GM23338 (cell line): ENCODE results near the gene JAK3. TPM values are rescaled to one million over a fixed set of nuclear protein-coding genes. Genes with fewer than 3 reads are reported as not detected.

Experiments used
- ATAC-seq: fragments of 200-7000 bp; cut with Tn5 transposase; 3 replicates; pipeline ENCODE4 v1.9.1; 2020
- DNase-seq: peaks from one replicate; pipeline ENCODE4 v3.0.0-alpha.2; 2015; ENCODE audit warnings: low spot score
- H2AFZ ChIP-seq: fragments of 200-600 bp; sonication (generic); 2 replicates; pipeline ENCODE4 v1.8.0; 2016; ENCODE audit warnings: antibody characterized with exemption, mild to moderate bottlenecking, moderate library complexity
- H3F3A ChIP-seq: fragments of 200-600 bp; sonication (generic); replicated peaks from 2 replicates; pipeline ENCODE4 v1.8.0; 2017; ENCODE audit warnings: antibody characterized with exemption, mixed run types, low read depth
- H3K27ac ChIP-seq: fragments of 200-600 bp; sonication (generic); 2 replicates; pipeline ENCODE4 v1.6.1; 2016; ENCODE audit warnings: low read depth
- H3K27me3 ChIP-seq: fragments of 200-600 bp; sonication (generic); 2 replicates; pipeline ENCODE4 v1.8.0; 2016; ENCODE audit warnings: mild to moderate bottlenecking, mixed run types, moderate library complexity; ENCODE audit not compliant: insufficient read depth
- H3K36me3 ChIP-seq: fragments of 200-600 bp; sonication (generic); 2 replicates; pipeline ENCODE4 v1.8.0; 2016; ENCODE audit warnings: mild to moderate bottlenecking; ENCODE audit not compliant: insufficient read depth
- H3K4me1 ChIP-seq: fragments of 200-600 bp; sonication (generic); 2 replicates; pipeline ENCODE4 v1.8.0; 2016; ENCODE audit warnings: mild to moderate bottlenecking, moderate library complexity; ENCODE audit not compliant: insufficient read depth
- H3K4me2 ChIP-seq: fragments of 200-600 bp; sonication (generic); 2 replicates; pipeline ENCODE4 v1.7.1; 2017; ENCODE audit warnings: mixed run types
- H3K4me3 ChIP-seq: fragments of 200-600 bp; sonication (generic); 2 replicates; pipeline ENCODE4 v1.6.1; 2016; ENCODE audit warnings: mixed run types
- H3K79me2 ChIP-seq: fragments of 200-600 bp; sonication (generic); replicated peaks from 2 replicates; pipeline ENCODE4 v1.8.0; 2017; ENCODE audit warnings: mild to moderate bottlenecking; ENCODE audit not compliant: insufficient read depth
- H3K9me2 ChIP-seq: fragments of 200-600 bp; sonication (generic); 2 replicates; pipeline ENCODE4 v1.8.0; 2017; ENCODE audit not compliant: insufficient read depth
- H4K20me1 ChIP-seq: fragments of 200-600 bp; sonication (generic); replicated peaks from 2 replicates; pipeline ENCODE4 v1.8.0; 2017; ENCODE audit warnings: mild to moderate bottlenecking; ENCODE audit not compliant: insufficient read depth
- H3K27ac Mint-ChIP-seq: 2 replicates; pipeline ENCODE4 v1.8.0; 2020; ENCODE audit warnings: inconsistent platforms, mild to moderate bottlenecking, moderate library complexity, mixed read lengths
- H3K27me3 Mint-ChIP-seq: 3 replicates; pipeline ENCODE4 v1.8.0; 2022; ENCODE audit warnings: low read depth, mild to moderate bottlenecking, moderate library complexity, mixed read lengths, inconsistent platforms; ENCODE audit not compliant: insufficient read depth, poor library complexity
- H3K36me3 Mint-ChIP-seq: 3 replicates; pipeline ENCODE4 v1.8.0; 2021; ENCODE audit warnings: low read depth, mild to moderate bottlenecking, inconsistent platforms, moderate library complexity, mixed read lengths
- H3K4me1 Mint-ChIP-seq: 3 replicates; pipeline ENCODE4 v1.8.0; 2020; ENCODE audit warnings: mild to moderate bottlenecking, inconsistent platforms, mixed read lengths
- H3K4me3 Mint-ChIP-seq: 3 replicates; pipeline ENCODE4 v1.8.0; 2021; ENCODE audit warnings: moderate library complexity, mild to moderate bottlenecking, inconsistent platforms, mixed read lengths
- H3K9me3 Mint-ChIP-seq: 3 replicates; pipeline ENCODE4 v1.8.0; 2020; ENCODE audit warnings: moderate library complexity, mild to moderate bottlenecking, inconsistent platforms, mixed read lengths
- CREB1 ChIP-seq: fragments of 250-450 bp; sonication (Bioruptor Pico); IDR thresholded peaks from 2 replicates; pipeline ENCODE4 v1.5.0; 2020; ENCODE audit warnings: low read depth, mild to moderate bottlenecking, moderate library complexity
- CTCF ChIP-seq, 2 experiments: fragments of 200-600 bp in 1 of 2; sonication (generic) in 1 of 2; conservative IDR thresholded peaks; 2 replicates each; pipeline versions ENCODE4 v1.5.1 to v1.6.1; 2016 to 2017; ENCODE audit warnings: antibody characterized with exemption in 2 of 2, low read depth in 2 of 2, mild to moderate bottlenecking in 2 of 2, moderate library complexity in 1 of 2
- EZH2 ChIP-seq: fragments of 200-600 bp; sonication (generic); IDR thresholded peaks from one replicate; pipeline ENCODE4 v1.8.0; 2017; ENCODE audit warnings: antibody characterized with exemption, mild to moderate bottlenecking, low read depth; ENCODE audit not compliant: unreplicated experiment
- EZH2phosphoT487 ChIP-seq: fragments of 200-600 bp; sonication (generic); IDR thresholded peaks from one replicate; pipeline ENCODE4 v1.8.1; 2018; ENCODE audit warnings: antibody characterized with exemption; ENCODE audit not compliant: unreplicated experiment
- JUNB ChIP-seq: IDR thresholded peaks from one replicate; pipeline ENCODE4 v1.6.1; 2016; ENCODE audit warnings: antibody characterized with exemption; ENCODE audit not compliant: unreplicated experiment
- ZNF114 ChIP-seq: fragments of 250-450 bp; sonication (Bioruptor Pico); IDR thresholded peaks from 2 replicates; pipeline ENCODE4 v1.5.0; 2020; ENCODE audit warnings: mild to moderate bottlenecking, moderate library complexity
- ZNF331 ChIP-seq: fragments of 250-450 bp; sonication (Bioruptor Pico); IDR thresholded peaks from 2 replicates; pipeline ENCODE4 v1.5.0; 2020; ENCODE audit warnings: low read depth, mild to moderate bottlenecking, moderate library complexity
- ZNF462 ChIP-seq: fragments of 250-450 bp; sonication (Bioruptor Pico); IDR thresholded peaks from 2 replicates; pipeline ENCODE4 v1.5.0; 2020; ENCODE audit warnings: mild to moderate bottlenecking, moderate library complexity
- polyA plus RNA-seq: library from polyadenylated mRNA; unstranded; fragments of >200 nt; fragmentation: Nextera tagmentation; extraction: Ambion mirVana; gene quantifications from 2 replicates; pipeline ENCODE4 v1.2.1, GENCODE V29; 2016
- total RNA-seq: library from RNA; depleted of rRNA; stranded (reverse); fragments of >200 nt; shearing (Covaris generic); gene quantifications from 2 replicates; pipeline ENCODE4 v1.2.3, GENCODE V29; 2014
- TF ChIP-seq, protein P1 (sequence below): IDR thresholded peaks from one replicate; pipeline ENCODE4 v1.6.1; 2018; ENCODE audit warnings: antibody characterized with exemption; ENCODE audit not compliant: unreplicated experiment
- TF ChIP-seq, protein P2 (sequence below): IDR thresholded peaks from 2 replicates; pipeline ENCODE4 v1.6.1; 2016; ENCODE audit warnings: antibody characterized with exemption

The JAK3 gene
- total and polyA plus RNA-seq, 2 experiments from 2014 or later, result 2.9 to 5.4 TPM

DNA sequence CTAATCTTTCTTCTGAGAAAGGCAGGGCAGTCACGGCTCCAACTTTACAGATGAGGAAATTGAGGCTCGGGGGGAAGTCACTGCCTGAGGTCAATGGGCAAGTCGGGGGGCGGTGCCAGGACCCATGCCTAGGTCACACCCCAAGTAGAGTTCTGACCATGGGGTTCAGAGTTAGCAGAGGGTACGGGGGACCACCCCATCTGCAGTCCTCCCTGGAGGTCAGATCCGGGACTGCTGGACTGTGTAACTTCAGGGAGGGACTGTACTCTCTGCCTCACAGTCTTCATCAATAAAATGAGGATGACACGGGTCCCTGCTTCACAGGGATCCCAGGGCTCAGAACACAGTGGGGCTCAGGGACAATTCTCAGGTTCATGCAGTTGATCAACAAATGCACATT, 31.7 kb upstream of the JAK3 start:
- no peaks in the 10 kb centered on the region for H3K4me1 Mint-ChIP-seq
- Histone ChIP-seq H3K4me2 (no peak overlapping the region), H3K4me1 (no peaks in the 10 kb centered on the region), H3K27me3 (no peaks in the 10 kb centered on the region), H2AFZ (no peak overlapping the region), H3K79me2 (no peaks in the 10 kb centered on the region), H3K4me3 (no peak overlapping the region), H3K36me3 (no peaks in the 10 kb centered on the region), H4K20me1 (no peaks in the 10 kb centered on the region), H3F3A (no peaks in the 10 kb centered on the region), H3K9me2 (no peaks in the 10 kb centered on the region), H3K27ac (no peak overlapping the region)
- no peaks in the 10 kb centered on the region for H3K36me3 Mint-ChIP-seq
- no peak overlapping the region for H3K4me3 Mint-ChIP-seq
- ATAC-seq (no peak), DNase-seq (no peak)
- TF ChIP-seq CREB1 (CRISPR knock-in tag), result no peak
- no peaks in the 10 kb centered on the region for H3K9me3 Mint-ChIP-seq
- H3K27ac Mint-ChIP-seq, result no peak overlapping the region
- H3K27me3 Mint-ChIP-seq, result peaks cover 8% of the 10 kb centered on the region

DNA sequence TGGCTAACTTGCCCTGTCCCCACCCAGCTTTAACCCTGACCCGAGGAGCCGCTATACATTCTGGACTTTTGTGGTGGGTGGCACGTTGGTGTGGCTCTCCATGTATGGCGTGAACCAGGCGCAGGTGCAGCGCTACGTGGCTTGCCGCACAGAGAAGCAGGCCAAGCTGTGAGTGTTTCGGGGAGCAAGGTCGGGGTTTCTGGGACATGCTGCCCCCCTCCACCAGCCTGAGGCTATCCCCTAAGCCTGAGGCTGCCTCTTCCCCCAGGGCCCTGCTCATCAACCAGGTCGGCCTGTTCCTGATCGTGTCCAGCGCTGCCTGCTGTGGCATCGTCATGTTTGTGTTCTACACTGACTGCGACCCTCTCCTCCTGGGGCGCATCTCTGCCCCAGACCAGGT, 29.9 kb upstream of the JAK3 start:
- no peak for ATAC-seq
- no peaks in the 10 kb centered on the region for H3K4me1 ChIP-seq
- Mint-ChIP-seq H3K36me3 (no peaks in the 10 kb centered on the region), H3K4me3 (no peak overlapping the region), H3K27ac (no peak overlapping the region), H3K9me3 (no peaks in the 10 kb centered on the region), H3K4me1 (no peaks in the 10 kb centered on the region; the same call in 2 of the 3 replicates), H3K27me3 (peaks cover 14% of the 10 kb centered on the region)
- H3K9me2 ChIP-seq, result no peaks in the 10 kb centered on the region
- no peak overlapping the region for H3K27ac ChIP-seq
- no peak overlapping the region for H2AFZ ChIP-seq
- H3K4me3 ChIP-seq, result no peak overlapping the region
- no peak overlapping the region for H3K4me2 ChIP-seq
- no peaks in the 10 kb centered on the region for H3F3A ChIP-seq
- no peaks in the 10 kb centered on the region for H3K36me3 ChIP-seq
- no peaks in the 10 kb centered on the region for H4K20me1 ChIP-seq
- peaks cover 12% of the 10 kb centered on the region for H3K27me3 ChIP-seq
- H3K79me2 ChIP-seq, result no peaks in the 10 kb centered on the region
- no peak for DNase-seq
- TF ChIP-seq EZH2phosphoT487, result no peak
- no peak for TF ChIP-seq CTCF (conservative IDR thresholded peaks at IDR 0.05; ENCODE audit: low read depth in 2 of 2)
- TF ChIP-seq, protein P1, sequence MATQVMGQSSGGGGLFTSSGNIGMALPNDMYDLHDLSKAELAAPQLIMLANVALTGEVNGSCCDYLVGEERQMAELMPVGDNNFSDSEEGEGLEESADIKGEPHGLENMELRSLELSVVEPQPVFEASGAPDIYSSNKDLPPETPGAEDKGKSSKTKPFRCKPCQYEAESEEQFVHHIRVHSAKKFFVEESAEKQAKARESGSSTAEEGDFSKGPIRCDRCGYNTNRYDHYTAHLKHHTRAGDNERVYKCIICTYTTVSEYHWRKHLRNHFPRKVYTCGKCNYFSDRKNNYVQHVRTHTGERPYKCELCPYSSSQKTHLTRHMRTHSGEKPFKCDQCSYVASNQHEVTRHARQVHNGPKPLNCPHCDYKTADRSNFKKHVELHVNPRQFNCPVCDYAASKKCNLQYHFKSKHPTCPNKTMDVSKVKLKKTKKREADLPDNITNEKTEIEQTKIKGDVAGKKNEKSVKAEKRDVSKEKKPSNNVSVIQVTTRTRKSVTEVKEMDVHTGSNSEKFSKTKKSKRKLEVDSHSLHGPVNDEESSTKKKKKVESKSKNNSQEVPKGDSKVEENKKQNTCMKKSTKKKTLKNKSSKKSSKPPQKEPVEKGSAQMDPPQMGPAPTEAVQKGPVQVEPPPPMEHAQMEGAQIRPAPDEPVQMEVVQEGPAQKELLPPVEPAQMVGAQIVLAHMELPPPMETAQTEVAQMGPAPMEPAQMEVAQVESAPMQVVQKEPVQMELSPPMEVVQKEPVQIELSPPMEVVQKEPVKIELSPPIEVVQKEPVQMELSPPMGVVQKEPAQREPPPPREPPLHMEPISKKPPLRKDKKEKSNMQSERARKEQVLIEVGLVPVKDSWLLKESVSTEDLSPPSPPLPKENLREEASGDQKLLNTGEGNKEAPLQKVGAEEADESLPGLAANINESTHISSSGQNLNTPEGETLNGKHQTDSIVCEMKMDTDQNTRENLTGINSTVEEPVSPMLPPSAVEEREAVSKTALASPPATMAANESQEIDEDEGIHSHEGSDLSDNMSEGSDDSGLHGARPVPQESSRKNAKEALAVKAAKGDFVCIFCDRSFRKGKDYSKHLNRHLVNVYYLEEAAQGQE, result no peak
- TF ChIP-seq ZNF462 (CRISPR knock-in tag), result no peak
- no peak for TF ChIP-seq EZH2
- no peak for TF ChIP-seq ZNF114 (CRISPR knock-in tag)
- TF ChIP-seq ZNF331 (CRISPR knock-in tag), result no peak
- TF ChIP-seq JUNB, result no peak
- TF ChIP-seq, protein P2, sequence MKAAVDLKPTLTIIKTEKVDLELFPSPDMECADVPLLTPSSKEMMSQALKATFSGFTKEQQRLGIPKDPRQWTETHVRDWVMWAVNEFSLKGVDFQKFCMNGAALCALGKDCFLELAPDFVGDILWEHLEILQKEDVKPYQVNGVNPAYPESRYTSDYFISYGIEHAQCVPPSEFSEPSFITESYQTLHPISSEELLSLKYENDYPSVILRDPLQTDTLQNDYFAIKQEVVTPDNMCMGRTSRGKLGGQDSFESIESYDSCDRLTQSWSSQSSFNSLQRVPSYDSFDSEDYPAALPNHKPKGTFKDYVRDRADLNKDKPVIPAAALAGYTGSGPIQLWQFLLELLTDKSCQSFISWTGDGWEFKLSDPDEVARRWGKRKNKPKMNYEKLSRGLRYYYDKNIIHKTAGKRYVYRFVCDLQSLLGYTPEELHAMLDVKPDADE, result no peak
- TF ChIP-seq CREB1 (CRISPR knock-in tag), result no peak
